Nephron (organoid): ENCODE data around the gene PRKG1.

ENCODE experiments used
- H3K27ac Mint-ChIP-seq, 3 experiments: 2 replicates each; pipeline ENCODE4 v1.8.0; 2020; ENCODE audit warnings: mixed read lengths in 3 of 3, mild to moderate bottlenecking in 2 of 3, moderate library complexity in 1 of 3
- H3K27me3 Mint-ChIP-seq: 2 replicates; pipeline ENCODE4 v1.8.0; 2021; ENCODE audit warnings: low read depth, mild to moderate bottlenecking, moderate library complexity, mixed read lengths
- H3K36me3 Mint-ChIP-seq: 2 replicates; pipeline ENCODE4 v1.8.0; 2020; ENCODE audit warnings: low read depth, mixed read lengths
- H3K4me1 Mint-ChIP-seq: 2 replicates; pipeline ENCODE4 v1.8.0; 2020; ENCODE audit warnings: mixed read lengths
- H3K4me3 Mint-ChIP-seq, 3 experiments: 2 replicates each; pipeline ENCODE4 v1.8.0; 2020; ENCODE audit warnings: mild to moderate bottlenecking in 3 of 3, mixed read lengths in 3 of 3, moderate library complexity in 2 of 3
- H3K9me3 Mint-ChIP-seq: 2 replicates; pipeline ENCODE4 v1.8.0; 2020; ENCODE audit warnings: mixed read lengths
- TF ChIP-seq, protein P1 (sequence below), 3 experiments: fragments of 200-600 bp; sonication (generic); IDR thresholded peaks; one replicate each; pipeline ENCODE4 v1.5.0; 2021; ENCODE audit warnings: antibody characterized with exemption in 3 of 3; ENCODE audit not compliant: unreplicated experiment in 3 of 3

PRKG1 gene

DNA sequence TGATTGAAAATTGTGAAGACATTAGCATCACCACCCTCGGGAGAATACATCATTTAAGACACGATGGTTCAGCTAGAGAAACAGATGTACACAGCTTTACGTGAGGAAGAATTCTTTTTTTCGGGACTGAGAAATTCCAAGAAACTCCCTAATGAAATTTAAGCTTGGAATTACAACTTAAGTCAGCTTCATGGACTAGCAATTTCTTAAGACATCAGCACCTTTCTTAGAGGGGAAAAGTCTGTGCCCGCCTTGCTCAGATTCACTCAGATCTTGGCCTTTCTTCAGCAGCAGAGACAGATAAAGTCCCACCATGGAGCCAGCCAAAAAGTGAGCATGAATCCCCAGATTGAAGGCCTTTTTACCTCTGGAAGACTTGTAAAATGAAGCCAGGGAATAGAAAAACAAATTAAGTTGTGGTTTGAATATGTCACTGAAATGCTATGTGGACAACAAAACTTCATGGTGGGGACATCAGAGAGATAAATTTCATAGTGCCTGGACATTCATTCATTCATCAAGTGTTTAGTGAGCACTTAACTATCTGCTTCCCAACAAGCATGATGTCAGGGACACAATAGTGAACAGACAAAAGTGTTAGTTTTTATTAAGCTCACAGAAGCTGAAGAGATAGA is 32.1 kb downstream of the PRKG1 start:
- no peaks in the 10 kb centered on the region for H3K4me1 Mint-ChIP-seq
- TF ChIP-seq, protein P1, sequence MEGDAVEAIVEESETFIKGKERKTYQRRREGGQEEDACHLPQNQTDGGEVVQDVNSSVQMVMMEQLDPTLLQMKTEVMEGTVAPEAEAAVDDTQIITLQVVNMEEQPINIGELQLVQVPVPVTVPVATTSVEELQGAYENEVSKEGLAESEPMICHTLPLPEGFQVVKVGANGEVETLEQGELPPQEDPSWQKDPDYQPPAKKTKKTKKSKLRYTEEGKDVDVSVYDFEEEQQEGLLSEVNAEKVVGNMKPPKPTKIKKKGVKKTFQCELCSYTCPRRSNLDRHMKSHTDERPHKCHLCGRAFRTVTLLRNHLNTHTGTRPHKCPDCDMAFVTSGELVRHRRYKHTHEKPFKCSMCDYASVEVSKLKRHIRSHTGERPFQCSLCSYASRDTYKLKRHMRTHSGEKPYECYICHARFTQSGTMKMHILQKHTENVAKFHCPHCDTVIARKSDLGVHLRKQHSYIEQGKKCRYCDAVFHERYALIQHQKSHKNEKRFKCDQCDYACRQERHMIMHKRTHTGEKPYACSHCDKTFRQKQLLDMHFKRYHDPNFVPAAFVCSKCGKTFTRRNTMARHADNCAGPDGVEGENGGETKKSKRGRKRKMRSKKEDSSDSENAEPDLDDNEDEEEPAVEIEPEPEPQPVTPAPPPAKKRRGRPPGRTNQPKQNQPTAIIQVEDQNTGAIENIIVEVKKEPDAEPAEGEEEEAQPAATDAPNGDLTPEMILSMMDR (IDR thresholded peaks at IDR 0.05; ENCODE audit: unreplicated experiment in 3 of 3): no peak
- no peak overlapping the region for H3K27ac Mint-ChIP-seq
- H3K36me3 Mint-ChIP-seq: no peaks in the 10 kb centered on the region
- no peaks in the 10 kb centered on the region for H3K27me3 Mint-ChIP-seq
- H3K4me3 Mint-ChIP-seq: no peak overlapping the region
- no peaks in the 10 kb centered on the region for H3K9me3 Mint-ChIP-seq

DNA sequence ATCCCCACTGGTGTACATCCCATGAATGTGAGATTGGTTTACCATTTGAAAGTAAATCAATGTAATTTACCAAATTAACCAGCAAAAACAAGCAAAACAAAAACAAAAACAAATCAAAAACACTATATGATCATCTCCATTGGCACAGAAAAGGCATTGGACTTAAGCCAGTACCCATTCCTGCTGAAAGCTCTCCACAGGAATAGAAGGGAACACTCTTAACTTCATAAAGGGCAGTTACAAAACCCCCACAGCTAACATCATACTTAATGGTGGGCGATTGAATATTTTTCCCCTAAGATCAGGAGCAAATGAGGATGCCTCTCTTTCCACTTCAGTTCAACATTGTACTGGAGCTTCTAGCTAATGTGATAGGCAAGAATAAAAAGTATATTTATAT is 34.1 kb downstream of the PRKG1 start:
- H3K4me3 Mint-ChIP-seq: no peak overlapping the region
- no peaks in the 10 kb centered on the region for H3K27me3 Mint-ChIP-seq
- H3K4me1 Mint-ChIP-seq: peaks cover 3% of the 10 kb centered on the region
- no peaks in the 10 kb centered on the region for H3K9me3 Mint-ChIP-seq
- H3K36me3 Mint-ChIP-seq: no peaks in the 10 kb centered on the region
- TF ChIP-seq, protein P1 (IDR thresholded peaks at IDR 0.05; ENCODE audit: unreplicated experiment in 3 of 3): no peak
- no peak overlapping the region for H3K27ac Mint-ChIP-seq

DNA sequence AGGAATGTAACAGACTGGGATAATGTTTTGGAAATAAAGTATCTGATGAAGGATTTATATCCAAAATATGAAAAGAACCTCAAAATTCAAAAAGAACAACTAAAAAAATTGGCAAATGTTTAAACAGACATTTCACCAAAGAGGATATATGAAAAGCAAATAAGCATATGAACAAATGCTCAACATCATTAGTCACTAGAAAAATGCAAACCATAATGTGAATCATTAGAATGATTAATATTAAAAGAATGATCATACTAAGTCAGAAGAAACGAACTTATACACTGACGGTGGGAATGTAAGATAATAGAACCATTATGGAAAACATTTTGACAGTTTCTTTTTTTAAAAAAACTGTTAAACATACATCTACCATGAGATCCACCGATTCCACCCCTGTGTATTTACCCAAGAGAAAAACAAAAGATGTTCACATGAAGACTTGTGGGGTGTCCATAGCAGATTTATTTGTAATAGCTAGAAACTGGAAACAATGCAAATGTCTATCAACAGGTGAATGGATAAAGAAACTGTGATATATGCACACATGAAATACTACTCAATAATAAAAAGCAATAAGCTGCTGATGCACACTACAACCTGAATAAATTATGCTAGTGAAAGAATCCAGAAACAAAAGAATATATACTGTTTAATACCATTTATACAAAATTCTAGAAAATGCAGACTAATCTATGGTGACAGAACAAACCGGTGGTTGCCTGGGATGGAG is 35.7 kb downstream of the PRKG1 start:
- H3K9me3 Mint-ChIP-seq: no peaks in the 10 kb centered on the region
- H3K4me3 Mint-ChIP-seq: no peak overlapping the region
- peaks cover 16% of the 10 kb centered on the region for H3K4me1 Mint-ChIP-seq
- no peaks in the 10 kb centered on the region for H3K27me3 Mint-ChIP-seq
- no peaks in the 10 kb centered on the region for H3K36me3 Mint-ChIP-seq
- no peak overlapping the region for H3K27ac Mint-ChIP-seq
- TF ChIP-seq, protein P1 (IDR thresholded peaks at IDR 0.05; ENCODE audit: unreplicated experiment in 3 of 3): no peak

DNA sequence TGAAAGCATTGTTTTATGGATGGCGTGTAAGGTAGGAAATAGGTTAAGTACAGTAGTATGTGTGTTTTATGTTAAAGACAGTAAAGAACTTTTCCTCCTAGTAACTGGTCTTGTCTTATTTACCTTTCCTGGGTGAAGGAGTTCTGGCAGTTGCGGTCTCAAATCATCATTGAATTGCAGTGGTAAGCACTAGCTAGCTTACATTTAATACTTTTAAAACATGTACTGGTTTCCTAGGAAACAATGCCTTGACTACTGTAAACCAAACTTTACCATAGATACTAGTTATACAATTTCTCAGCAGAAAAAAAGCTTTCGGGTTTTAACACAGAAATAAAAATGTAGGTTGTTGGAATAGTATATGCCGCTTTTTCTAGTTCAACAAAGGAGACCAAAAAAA is 37.7 kb downstream of the PRKG1 start:
- H3K27ac Mint-ChIP-seq: no peak overlapping the region
- H3K36me3 Mint-ChIP-seq: no peaks in the 10 kb centered on the region
- peaks cover 26% of the 10 kb centered on the region for H3K4me1 Mint-ChIP-seq
- H3K27me3 Mint-ChIP-seq: no peaks in the 10 kb centered on the region
- H3K9me3 Mint-ChIP-seq: no peaks in the 10 kb centered on the region
- H3K4me3 Mint-ChIP-seq: no peak overlapping the region
- TF ChIP-seq, protein P1 (IDR thresholded peaks at IDR 0.05; ENCODE audit: unreplicated experiment in 3 of 3): no peak

DNA sequence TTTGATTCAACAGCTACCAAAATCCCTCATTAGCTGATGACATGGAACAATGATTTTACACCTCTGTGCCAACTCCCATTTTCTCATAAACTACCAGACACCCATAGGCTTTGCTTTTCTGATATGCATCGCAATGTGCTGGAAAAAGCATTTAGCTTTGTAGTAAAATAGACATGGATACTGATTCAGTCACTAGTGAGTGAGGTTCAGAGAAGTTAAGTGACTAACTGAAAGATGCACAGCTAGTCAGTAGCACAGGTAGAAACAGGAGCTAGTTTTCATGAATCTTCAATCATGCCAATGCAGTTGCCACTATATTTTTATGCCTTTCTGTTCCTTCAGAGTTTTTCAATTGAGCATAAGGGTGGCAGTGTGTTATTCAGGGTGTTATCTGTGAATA is 38.7 kb downstream of the PRKG1 start:
- Mint-ChIP-seq H3K27ac (no peak overlapping the region), H3K4me1 (peaks cover 34% of the 10 kb centered on the region), H3K36me3 (no peaks in the 10 kb centered on the region), H3K27me3 (no peaks in the 10 kb centered on the region), H3K9me3 (no peaks in the 10 kb centered on the region), H3K4me3 (no peak overlapping the region)
- TF ChIP-seq, protein P1 (IDR thresholded peaks at IDR 0.05; ENCODE audit: unreplicated experiment in 3 of 3): no peak
